Epithelial cell of esophagus (primary cell): Measurements from ENCODE around the gene ERC2.

Experiments
- DNase-seq: peaks from one replicate; pipeline ENCODE4 v3.0.0; 2010; ENCODE audit warnings: low read depth
- H3K4me3 ChIP-seq: 2 replicates; pipeline ENCODE4 v1.5.1; 2011; ENCODE audit warnings: mild to moderate bottlenecking, low read length, control low read depth
- CTCF ChIP-seq: IDR thresholded peaks from 2 replicates; pipeline ENCODE4 v1.5.1; 2011; ENCODE audit warnings: low read depth, mild to moderate bottlenecking, low read length, control low read depth, inconsistent platforms; ENCODE audit not compliant: insufficient read depth; ENCODE audit errors: missing control alignments

Gene ERC2

GRCh38 chr3:56363720-56364119 is 104.5 kb downstream of the ERC2 start:
- DNase-seq = no peak
- no peak overlapping the region for H3K4me3 ChIP-seq
- TF ChIP-seq CTCF = no peak

GRCh38 chr3:56361731-56362130 is 106.5 kb downstream of the ERC2 start:
- DNase-seq = no peak
- no peak for TF ChIP-seq CTCF
- H3K4me3 ChIP-seq = no peak overlapping the region

GRCh38 chr3:56357266-56357665 is 111.0 kb downstream of the ERC2 start:
- DNase-seq = no peak
- TF ChIP-seq CTCF = no peak
- H3K4me3 ChIP-seq = no peak overlapping the region

- DNase-seq = no peak
- TF ChIP-seq CTCF = no peak
- no peak overlapping the region for H3K4me3 ChIP-seq
Measured at GRCh38 chr3:56356808-56357207, 111.5 kb downstream of the ERC2 start.

GRCh38 chr3:56355570-56356185 is 112.6 kb downstream of the ERC2 start:
- peak; percentile 48 for DNase-seq
- no peak for TF ChIP-seq CTCF
- no peak overlapping the region for H3K4me3 ChIP-seq

GRCh38 chr3:56351537-56351936 is 116.7 kb downstream of the ERC2 start:
- TF ChIP-seq CTCF = no peak
- DNase-seq = no peak
- no peak overlapping the region for H3K4me3 ChIP-seq

GRCh38 chr3:56347219-56347871 is 120.9 kb downstream of the ERC2 start:
- DNase-seq = no peak
- peak; percentile 36 for TF ChIP-seq CTCF
- H3K4me3 ChIP-seq = no peak overlapping the region
